Immature natural killer cell (primary cell): ENCODE measurements around the gene GRIK4. TPM values are rescaled to one million over a fixed set of nuclear protein-coding genes. Genes with fewer than 3 reads are reported as not detected.

Experiments
- DNase-seq, 3 donors: peaks; one replicate each; pipeline ENCODE4 v3.0.0; 2022; ENCODE audit warnings: mixed read lengths in 1 of 3
- H3K27ac Mint-ChIP-seq, 6 donors: one replicate each; pipeline ENCODE4 v1.8.0; 2020; ENCODE audit warnings: mixed read lengths in 6 of 6, mild to moderate bottlenecking in 5 of 6, inconsistent platforms in 4 of 6, moderate library complexity in 3 of 6
- H3K27me3 Mint-ChIP-seq, 3 donors: one replicate each; pipeline ENCODE4 v1.8.0; 2020 to 2021; ENCODE audit warnings: low read depth in 3 of 3, mild to moderate bottlenecking in 3 of 3, mixed read lengths in 3 of 3, moderate library complexity in 3 of 3, inconsistent platforms in 1 of 3
- H3K36me3 Mint-ChIP-seq, 3 donors: one replicate each; pipeline ENCODE4 v1.8.0; 2020; ENCODE audit warnings: mixed read lengths in 3 of 3, inconsistent platforms in 2 of 3, mild to moderate bottlenecking in 2 of 3
- H3K4me1 Mint-ChIP-seq, 2 donors: one replicate each; pipeline ENCODE4 v1.8.0; 2020; ENCODE audit warnings: inconsistent platforms in 2 of 2, mild to moderate bottlenecking in 2 of 2, mixed read lengths in 2 of 2, moderate library complexity in 1 of 2
- H3K4me3 Mint-ChIP-seq, 5 donors: one replicate each; pipeline ENCODE4 v1.8.0; 2020; ENCODE audit warnings: mild to moderate bottlenecking in 5 of 5, mixed read lengths in 5 of 5, inconsistent platforms in 3 of 5, moderate library complexity in 3 of 5
- H3K9me3 Mint-ChIP-seq, 6 donors: one replicate each; pipeline ENCODE4 v1.8.0; 2020; ENCODE audit warnings: mild to moderate bottlenecking in 6 of 6, mixed read lengths in 6 of 6, inconsistent platforms in 4 of 6, moderate library complexity in 3 of 6
- polyA plus RNA-seq, 3 donors: library from polyadenylated mRNA; unstranded; fragments of 300-500 nt; fragmentation: Illumina TruSeq; gene quantifications; one replicate each; pipeline ENCODE4 v1.2.3, GENCODE V29; 2021

The GRIK4 gene
- polyA plus RNA-seq, 3 donors from 2014 or later, result 0.85 to 3.6 (median 2.0) TPM

DNA sequence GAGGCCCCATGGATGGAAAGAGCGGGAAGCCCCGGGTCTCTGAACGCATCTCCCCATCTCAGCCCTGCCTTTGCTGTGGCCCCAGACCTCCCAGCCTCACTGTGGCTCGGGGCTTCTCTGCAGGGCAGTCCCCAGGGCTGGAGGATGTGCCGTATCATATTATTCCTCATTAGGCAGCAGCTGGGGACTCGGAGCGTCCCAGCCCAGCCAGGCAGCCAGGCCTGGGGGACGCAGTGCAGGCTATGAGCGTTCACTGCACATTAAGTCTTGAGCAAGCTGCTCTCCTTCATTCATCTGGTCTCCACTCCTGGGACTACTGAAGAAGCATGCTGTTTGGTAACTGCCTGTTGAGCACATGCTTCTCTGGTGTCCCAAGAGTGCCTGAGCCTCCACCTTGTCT is 285.6 kb downstream of the GRIK4 start:
- peak overlapping the region in 3 of 6 donors; percentile 72 to 87 (median 87) for H3K27ac Mint-ChIP-seq
- H3K27me3 Mint-ChIP-seq, result peaks cover 1 to 4% (median 3%) of the 10 kb centered on the region in 3 donors
- no peak for DNase-seq
- peaks cover 25 to 50% of the 10 kb centered on the region in 2 donors for H3K4me1 Mint-ChIP-seq
- no peaks in the 10 kb centered on the region for H3K36me3 Mint-ChIP-seq
- H3K4me3 Mint-ChIP-seq, result peak overlapping the region in 1 of 5 donors; percentile 51
- no peaks in the 10 kb centered on the region for H3K9me3 Mint-ChIP-seq

DNA sequence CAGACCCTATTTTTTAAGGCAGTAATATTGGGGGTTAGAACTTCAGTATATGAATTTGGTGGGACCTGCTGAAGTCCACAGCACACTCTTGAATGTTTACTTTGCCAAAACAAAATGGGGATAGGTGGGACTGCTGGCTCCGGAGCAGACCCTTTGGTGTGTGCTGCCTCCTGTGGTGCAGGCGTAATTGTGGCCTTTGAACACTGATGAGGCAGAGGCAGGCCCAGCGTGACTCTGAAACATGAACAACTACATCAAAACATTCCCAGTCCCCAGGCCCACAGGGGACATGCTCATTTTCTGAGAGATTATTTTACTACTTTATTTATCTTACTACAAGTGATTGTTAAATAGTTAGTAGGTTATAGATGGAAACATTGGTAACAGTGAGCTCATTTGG is 287.3 kb downstream of the GRIK4 start:
- H3K9me3 Mint-ChIP-seq, result no peaks in the 10 kb centered on the region
- peaks cover 1 to 8% (median 3%) of the 10 kb centered on the region in 3 donors for H3K27me3 Mint-ChIP-seq
- peak overlapping the region in 3 of 6 donors; percentile 10 to 71 (median 29) for H3K27ac Mint-ChIP-seq
- peaks cover 0 to 3% (median 2%) of the 10 kb centered on the region in 3 donors for H3K36me3 Mint-ChIP-seq
- peak overlapping the region in 1 of 5 donors; percentile 27 for H3K4me3 Mint-ChIP-seq
- DNase-seq, result no peak
- peaks cover 37 to 65% of the 10 kb centered on the region in 2 donors for H3K4me1 Mint-ChIP-seq

DNA sequence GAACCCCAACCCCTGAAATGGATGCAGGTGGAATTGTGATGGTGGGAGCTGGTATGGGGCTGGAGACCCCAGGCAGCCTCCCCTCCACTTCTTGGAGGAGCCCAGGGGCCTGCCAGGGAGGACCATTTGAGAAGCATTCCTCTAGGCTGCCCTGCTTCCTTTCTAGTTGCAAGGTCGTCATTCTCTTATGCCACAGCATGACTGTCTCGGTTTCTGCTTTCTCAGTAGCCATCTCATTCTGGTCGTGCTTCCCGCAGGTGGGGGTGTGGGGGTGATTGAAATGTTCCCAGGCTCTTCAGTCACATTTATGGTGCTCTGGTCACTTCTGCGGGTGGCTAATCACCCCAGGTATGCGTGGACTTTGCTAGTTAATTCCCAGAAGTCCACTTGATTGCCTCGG is 288.7 kb downstream of the GRIK4 start:
- Mint-ChIP-seq H3K27ac (peak overlapping the region in 2 of 6 donors; percentile 10 to 69), H3K4me1 (peaks cover 50 to 79% of the 10 kb centered on the region in 2 donors), H3K36me3 (peaks cover 0 to 3% (median 2%) of the 10 kb centered on the region in 3 donors), H3K27me3 (peaks cover 0 to 4% (median 1%) of the 10 kb centered on the region in 3 donors), H3K9me3 (no peaks in the 10 kb centered on the region), H3K4me3 (no peak overlapping the region)
- DNase-seq, result no peak

DNA sequence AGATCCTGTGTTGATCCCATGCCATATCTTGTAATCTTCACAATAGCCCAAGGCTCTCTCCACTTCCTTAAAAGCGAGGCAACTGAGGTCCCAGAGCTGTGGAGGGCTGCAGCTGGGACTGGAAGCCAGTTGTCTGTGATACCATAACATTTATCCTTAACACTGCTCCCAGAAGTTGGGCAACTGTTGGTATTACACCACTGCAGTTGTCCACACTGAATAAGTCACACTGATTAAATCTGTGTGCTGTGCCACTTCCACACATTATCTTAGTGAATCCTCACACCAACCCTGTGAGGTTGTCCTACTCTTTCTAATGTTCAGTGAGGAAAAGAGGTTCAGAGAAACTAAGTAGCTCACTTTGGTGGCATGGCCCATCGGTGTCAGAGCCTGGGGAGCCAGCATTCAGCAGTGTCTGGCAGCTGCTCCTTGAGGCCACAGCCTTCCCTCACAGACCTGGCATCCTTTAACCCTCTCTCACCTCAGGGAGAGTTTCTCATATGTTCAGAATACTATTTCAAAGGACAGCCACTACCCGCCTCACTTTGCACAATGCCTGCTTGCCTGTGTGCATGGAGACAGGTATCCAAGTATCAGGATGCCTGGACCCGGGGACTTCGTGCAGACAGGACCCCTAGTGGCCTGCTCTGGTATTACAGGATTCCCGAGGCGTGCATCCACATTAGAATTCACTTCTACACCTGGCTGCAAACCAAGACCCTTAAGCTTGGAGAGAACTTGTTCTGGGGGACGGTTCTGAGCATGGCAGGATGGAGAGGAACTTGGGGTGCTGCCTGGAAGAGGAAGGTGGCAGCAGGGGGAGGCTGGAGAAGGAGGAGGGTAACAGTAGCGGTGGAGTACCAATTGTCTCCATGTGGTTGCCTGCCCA is 290.5 kb downstream of the GRIK4 start:
- peak overlapping the region in 4 of 5 donors; percentile 11 to 76 (median 58) for H3K4me3 Mint-ChIP-seq
- H3K27me3 Mint-ChIP-seq, result peaks cover 0 to 6% (median 1%) of the 10 kb centered on the region in 3 donors
- peak overlapping the region in 4 of 6 donors; percentile 57 to 88 (median 78) for H3K27ac Mint-ChIP-seq
- peak; percentile 42 to 46 (median 46) for DNase-seq
- H3K36me3 Mint-ChIP-seq, result peaks cover 0 to 3% (median 2%) of the 10 kb centered on the region in 3 donors
- H3K4me1 Mint-ChIP-seq, result peaks cover 62 to 86% of the 10 kb centered on the region in 2 donors
- no peaks in the 10 kb centered on the region for H3K9me3 Mint-ChIP-seq

DNA sequence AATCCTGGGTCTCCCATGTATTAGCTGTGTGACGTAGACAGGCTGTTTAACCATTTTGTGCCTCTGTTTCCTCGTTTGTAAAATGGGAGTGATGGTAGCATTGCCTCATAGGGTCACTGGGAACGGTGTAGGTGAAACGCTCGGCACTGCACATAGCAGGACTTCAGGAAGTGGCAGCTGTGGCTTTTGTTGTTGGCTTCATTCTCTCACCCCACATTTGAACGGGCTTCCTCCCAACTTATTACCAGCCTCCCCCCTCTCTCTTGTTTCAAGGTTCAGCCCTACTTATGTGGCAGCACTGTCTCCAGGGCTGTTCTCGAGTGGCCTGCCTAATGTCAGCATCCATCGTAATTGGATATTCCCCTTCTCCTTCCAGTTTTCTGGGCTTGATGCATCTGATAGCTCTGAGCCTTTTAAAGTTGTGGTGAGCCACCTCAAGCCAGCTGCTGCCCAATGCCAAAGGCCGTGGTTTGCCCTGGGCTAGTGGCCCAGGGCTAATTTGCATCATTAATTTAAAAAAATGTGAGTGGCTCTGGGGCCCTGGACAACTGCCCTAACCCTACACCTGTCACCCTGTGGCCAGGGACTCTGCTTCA is 294.5 kb downstream of the GRIK4 start:
- peak; percentile 61 to 64 (median 61) for DNase-seq
- Mint-ChIP-seq H3K4me1 (peaks cover 85 to 92% of the 10 kb centered on the region in 2 donors), H3K27ac (peak overlapping the region; percentile 48 to 93 (median 80)), H3K36me3 (peaks cover 0 to 8% (median 3%) of the 10 kb centered on the region in 3 donors), H3K27me3 (peaks cover 0 to 6% (median 3%) of the 10 kb centered on the region in 3 donors), H3K4me3 (peak overlapping the region; percentile 71 to 83 (median 72)), H3K9me3 (no peaks in the 10 kb centered on the region)

DNA sequence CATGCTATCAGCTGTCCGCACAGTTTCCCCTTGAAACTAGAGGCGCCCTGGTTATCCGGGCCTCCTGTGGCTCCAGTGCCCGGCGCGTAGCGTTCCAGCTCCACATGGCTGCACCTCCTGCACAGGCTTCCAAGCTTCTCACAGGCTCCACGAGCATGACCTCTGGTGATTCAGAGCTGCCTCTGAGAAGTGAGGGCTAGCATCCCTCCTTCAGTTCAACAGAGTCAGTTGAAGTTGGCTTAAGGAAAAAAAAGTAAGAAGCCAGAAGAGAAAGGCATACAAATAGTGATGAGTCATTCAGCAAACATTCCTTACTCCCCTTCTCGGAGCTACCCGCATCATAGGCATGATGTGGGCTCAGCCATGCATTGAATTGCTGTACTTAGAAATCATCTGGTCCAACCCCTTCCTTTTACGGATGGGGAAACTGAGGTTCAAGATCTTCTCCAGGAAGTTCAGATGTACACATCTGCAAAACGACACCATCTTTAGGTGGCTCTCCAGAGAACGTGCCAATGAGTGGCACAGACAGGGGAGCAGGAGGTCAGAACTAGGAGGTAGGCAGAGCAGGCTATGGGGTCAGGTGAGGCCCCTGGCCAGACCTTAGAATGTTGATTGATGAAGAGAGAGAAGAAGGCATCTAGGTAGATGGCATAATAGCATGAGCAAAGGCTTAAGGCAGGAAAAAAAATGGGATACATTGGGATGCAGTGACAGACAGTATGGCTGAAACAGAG is 296.0 kb downstream of the GRIK4 start:
- Mint-ChIP-seq H3K36me3 (peaks cover 0 to 6% (median 0%) of the 10 kb centered on the region in 3 donors), H3K4me1 (peaks cover 87 to 94% of the 10 kb centered on the region in 2 donors), H3K9me3 (no peaks in the 10 kb centered on the region), H3K27me3 (peaks cover 0 to 6% (median 3%) of the 10 kb centered on the region in 3 donors), H3K4me3 (peak overlapping the region; percentile 11 to 83 (median 72)), H3K27ac (peak overlapping the region; percentile 48 to 93 (median 80))
- no peak for DNase-seq

DNA sequence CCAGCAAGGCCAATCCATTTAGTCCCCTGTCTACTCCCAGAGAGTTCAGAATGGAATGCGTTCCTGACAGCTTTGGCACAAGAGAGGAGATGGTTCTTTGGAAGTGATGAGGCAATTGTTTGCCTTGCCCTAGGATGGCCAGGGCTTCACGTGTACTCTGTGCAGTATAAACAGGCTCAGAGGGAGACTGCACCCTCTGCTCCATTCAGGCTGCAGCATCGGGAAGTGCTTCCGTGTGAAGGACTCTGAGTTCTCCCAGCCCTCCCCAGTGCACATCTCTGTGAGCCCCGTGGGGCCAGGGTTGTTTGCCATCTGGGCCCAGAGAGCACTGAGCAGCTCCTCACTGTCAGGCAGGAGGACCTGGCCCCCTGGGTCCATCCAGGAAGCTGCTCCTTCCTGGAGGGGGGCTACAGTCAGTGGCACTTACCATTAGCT is 297.1 kb downstream of the GRIK4 start:
- peak overlapping the region in 1 of 5 donors; percentile 36 for H3K4me3 Mint-ChIP-seq
- H3K27ac Mint-ChIP-seq, result peak overlapping the region in 4 of 6 donors; percentile 36 to 87 (median 58)
- DNase-seq, result no peak
- peaks cover 0 to 6% (median 3%) of the 10 kb centered on the region in 3 donors for H3K27me3 Mint-ChIP-seq
- no peaks in the 10 kb centered on the region for H3K9me3 Mint-ChIP-seq
- peaks cover 92 to 94% of the 10 kb centered on the region in 2 donors for H3K4me1 Mint-ChIP-seq
- peaks cover 0 to 10% (median 2%) of the 10 kb centered on the region in 3 donors for H3K36me3 Mint-ChIP-seq

DNA sequence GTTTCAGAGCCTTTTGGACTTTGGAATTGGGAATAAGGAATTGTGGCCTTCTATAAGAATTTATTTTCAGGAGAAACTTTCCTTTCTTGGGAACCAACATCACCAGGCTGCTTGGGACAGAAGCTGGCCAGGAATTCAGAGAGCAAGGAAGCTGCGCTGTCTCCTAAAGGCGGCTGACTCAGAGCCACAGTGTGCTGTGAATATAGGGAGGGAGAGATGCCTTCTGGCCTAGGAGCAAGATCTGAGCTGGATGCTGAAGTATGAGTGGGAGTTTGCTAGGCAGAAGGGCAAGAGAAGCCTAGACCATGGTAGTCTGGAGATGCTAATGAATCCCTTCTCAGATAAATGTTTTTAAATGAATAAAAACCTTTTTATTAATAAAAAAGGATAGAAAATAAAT is 298.7 kb downstream of the GRIK4 start:
- peaks cover 2 to 9% (median 3%) of the 10 kb centered on the region in 3 donors for H3K27me3 Mint-ChIP-seq
- H3K9me3 Mint-ChIP-seq, result no peaks in the 10 kb centered on the region

DNA sequence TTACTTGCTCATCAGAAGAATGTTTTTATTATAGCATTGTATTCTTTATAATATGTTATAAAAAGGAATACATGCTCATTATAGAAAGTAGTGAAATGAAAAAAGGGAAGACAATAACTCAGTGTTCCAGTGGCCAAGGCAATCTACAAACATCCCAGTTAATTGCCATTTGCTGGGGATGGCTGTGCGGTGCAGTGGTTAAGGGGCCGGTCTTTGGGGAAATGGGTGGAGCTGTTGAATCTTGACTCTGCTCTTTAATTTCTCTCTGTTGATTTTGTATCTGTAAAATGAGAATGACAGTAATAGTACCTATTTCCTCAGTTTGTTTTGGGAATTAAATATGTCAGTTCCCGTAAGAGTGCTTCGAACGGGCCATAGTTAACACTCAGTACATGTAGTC is 299.7 kb downstream of the GRIK4 start:
- peak in 1 of 3 donors; percentile 9 for DNase-seq
- Mint-ChIP-seq H3K9me3 (no peaks in the 10 kb centered on the region), H3K27ac (peak overlapping the region in 2 of 6 donors; percentile 31 to 47), H3K27me3 (peaks cover 2 to 9% (median 3%) of the 10 kb centered on the region in 3 donors), H3K36me3 (peaks cover 0 to 10% (median 6%) of the 10 kb centered on the region in 3 donors), H3K4me1 (peaks cover 69 to 80% of the 10 kb centered on the region in 2 donors), H3K4me3 (peak overlapping the region; percentile 25 to 70 (median 65))

More for the DNA sequence above, 298.7 kb downstream of the GRIK4 start:
- peaks cover 79 to 88% of the 10 kb centered on the region in 2 donors for H3K4me1 Mint-ChIP-seq
- H3K27ac Mint-ChIP-seq, result peak overlapping the region in 3 of 6 donors; percentile 48 to 61 (median 55)
- no peak for DNase-seq
- H3K4me3 Mint-ChIP-seq, result peak overlapping the region in 2 of 5 donors; percentile 8 to 41
- H3K36me3 Mint-ChIP-seq, result peaks cover 0 to 10% (median 6%) of the 10 kb centered on the region in 3 donors

DNA sequence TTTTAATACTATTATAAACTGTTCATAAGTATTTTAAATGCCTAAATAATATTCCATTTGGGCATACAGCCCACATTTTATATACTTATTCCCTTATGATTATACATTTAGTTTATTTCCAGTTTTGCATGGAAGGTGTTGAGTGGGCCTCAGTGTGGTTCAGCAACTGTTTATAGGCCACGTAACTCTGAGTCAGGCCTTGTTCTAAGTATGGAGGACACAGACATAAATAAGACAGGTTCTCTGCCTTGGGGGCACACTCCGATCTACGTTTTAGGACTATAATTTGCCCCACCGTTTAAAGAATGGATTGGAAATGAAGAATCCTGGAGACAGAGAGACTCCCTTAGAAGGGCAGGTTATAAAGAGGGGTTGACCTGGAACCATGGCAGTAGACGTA is 300.2 kb downstream of the GRIK4 start:
- Mint-ChIP-seq H3K27me3 (peaks cover 2 to 7% (median 3%) of the 10 kb centered on the region in 3 donors), H3K27ac (peak overlapping the region; percentile 44 to 79 (median 72)), H3K4me3 (peak overlapping the region; percentile 5 to 62 (median 47)), H3K4me1 (peaks cover 66 to 79% of the 10 kb centered on the region in 2 donors), H3K9me3 (no peaks in the 10 kb centered on the region), H3K36me3 (peaks cover 0 to 13% (median 6%) of the 10 kb centered on the region in 3 donors)
- no peak for DNase-seq

DNA sequence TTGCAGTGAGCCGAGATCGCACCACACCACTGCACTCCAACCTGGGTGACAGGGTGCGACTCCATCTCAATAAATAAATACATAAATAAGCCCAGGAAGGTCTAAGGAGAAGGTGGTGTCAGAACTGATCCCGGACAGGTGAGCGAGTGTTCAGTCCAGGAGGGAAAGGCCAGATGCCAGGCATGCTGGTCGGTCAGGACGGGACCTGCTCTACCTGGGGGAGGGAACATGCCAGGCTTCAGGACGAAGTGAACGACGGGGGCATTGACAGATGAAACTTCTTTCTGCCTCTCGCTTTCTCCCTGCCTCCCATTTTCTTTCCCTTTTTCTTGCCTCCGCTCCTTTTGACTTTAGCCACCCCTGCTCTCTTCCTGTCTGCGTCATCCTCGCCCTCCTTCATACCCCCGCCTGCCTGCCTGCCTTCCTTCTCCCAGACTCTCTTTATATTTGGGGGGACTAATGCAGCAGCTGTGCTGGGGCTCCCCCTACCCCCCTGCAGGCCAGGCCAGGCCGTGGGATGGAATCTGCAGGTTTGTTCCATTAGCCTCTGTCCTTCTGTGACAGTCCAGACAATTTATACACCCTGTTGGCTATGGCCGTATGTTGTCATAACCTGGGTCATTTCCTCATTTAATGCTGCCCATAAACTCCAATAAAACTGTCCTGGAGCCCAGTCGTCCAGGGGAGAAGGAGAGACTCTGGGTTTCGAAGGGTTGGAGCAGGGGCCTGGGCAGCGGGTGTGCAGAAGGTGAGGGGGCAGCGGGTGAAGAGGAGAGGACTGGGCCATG is 303.2 kb downstream of the GRIK4 start:
- DNase-seq, result no peak
- Mint-ChIP-seq H3K27me3 (peaks cover 3 to 9% (median 4%) of the 10 kb centered on the region in 3 donors), H3K36me3 (peaks cover 6 to 12% (median 6%) of the 10 kb centered on the region in 3 donors), H3K9me3 (no peaks in the 10 kb centered on the region), H3K4me1 (peaks cover 70 to 79% of the 10 kb centered on the region in 2 donors), H3K27ac (peak overlapping the region in 2 of 6 donors; percentile 7 to 49), H3K4me3 (no peak overlapping the region)

DNA sequence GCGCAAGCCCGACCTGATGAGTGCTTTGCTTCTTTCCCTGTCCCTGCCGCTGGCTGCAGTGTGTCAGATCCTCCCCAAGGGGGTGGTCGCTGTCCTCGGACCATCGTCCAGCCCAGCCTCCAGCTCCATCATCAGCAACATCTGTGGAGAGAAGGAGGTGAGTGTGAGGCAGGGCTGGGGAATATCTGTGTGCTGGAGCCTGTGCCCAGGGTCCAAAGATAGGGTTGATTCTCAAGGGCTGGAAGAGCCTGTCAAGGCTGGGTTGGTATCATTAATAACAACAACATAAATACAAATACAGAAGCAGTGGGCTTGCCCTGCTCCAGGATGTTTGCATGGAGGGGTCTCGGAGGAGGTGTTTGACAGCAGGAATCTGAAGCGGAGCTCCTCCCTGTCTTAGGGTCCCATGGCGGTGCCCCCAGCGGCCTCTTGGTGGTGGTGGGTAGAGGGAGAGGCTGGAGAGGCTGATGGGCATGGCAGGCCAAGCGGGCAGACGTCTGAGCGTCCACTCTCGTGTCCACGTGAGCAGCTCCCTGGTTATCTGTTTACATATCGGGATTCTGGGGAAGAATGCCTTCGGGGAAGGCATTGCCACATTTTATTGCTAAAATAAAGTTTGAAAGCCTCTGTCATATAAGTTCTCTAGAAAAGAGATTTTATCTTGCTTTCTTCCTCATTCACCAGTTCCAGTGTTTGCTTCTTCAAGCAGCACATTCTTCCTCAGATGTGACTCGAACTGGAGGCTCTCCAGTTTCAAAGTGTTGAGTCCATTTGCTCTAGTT is 304.0 kb downstream of the GRIK4 start:
- Mint-ChIP-seq H3K27ac (peak overlapping the region in 2 of 6 donors; percentile 38 to 49), H3K36me3 (peaks cover 6 to 15% (median 10%) of the 10 kb centered on the region in 3 donors), H3K4me3 (no peak overlapping the region), H3K4me1 (peaks cover 68 to 77% of the 10 kb centered on the region in 2 donors), H3K27me3 (peaks cover 3 to 10% (median 4%) of the 10 kb centered on the region in 3 donors), H3K9me3 (no peaks in the 10 kb centered on the region)
- no peak for DNase-seq
